HG03378 (cell line): ENCODE measurements around the gene LMAN2.
"Not testable (repeated sequence)": the region's sequence is repeated elsewhere in the genome, so short reads cannot be mapped to it uniquely, and the experiment has no call there.

Experiments
- ATAC-seq: cut with Tn5 transposase; IDR thresholded peaks from one replicate; pipeline ENCODE4 v1.9.1; 2021; ENCODE audit warnings: mild to moderate bottlenecking, moderate library complexity; ENCODE audit not compliant: unreplicated experiment

The LMAN2 gene

DNA sequence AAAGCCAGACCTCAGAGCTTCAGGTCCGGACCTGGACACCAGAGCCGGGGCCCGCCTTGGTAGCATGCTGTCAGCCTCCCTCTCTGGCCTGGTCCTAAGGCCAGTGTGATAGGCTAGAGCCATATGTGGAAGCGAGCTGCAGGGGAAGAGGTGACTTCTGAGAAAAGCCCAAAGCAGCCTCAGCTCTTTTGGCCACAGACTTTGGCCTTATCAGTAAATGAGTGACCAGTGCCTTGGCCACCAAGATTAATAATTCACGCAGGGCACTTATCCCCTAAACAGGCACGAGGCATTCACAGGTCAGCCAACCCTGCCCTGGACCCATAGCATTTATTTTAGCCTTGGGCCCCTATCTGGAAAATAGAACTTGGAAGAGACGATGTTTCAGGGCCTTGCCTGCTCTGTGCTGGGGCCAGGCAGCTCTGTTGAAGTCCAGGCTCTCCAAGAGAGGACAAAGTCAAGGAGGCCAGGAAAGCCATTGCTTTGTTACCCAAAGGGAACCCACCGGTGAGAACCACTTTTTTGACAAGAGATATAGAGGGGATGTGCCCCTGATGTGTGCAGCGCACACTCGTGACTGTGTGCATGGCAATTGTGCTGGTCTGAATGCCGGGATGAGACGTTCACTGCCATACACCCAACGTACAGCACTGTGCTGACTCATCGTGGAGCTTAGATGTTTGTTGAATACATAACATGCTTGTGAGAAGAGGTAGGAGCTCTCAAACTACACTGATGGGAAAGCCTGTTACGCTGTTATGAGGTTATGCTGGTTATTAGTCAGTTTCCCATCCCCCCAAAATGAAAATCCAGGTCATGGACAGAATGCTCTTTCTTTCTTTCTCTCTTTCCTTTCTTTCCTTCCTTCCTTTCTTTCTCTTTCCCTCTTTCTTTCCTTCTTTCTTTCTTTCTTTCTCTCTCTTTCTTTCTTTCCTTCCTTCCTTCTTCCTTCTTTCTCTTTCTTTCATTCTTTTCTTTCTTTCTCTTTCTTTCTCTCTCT lies 27.7 kb upstream of the LMAN2 start:
- peak; percentile 65 for ATAC-seq

- ATAC-seq: no peak
Observed at GRCh38 chr5:177377851-177378776, 26.6 kb upstream of the LMAN2 start.

DNA sequence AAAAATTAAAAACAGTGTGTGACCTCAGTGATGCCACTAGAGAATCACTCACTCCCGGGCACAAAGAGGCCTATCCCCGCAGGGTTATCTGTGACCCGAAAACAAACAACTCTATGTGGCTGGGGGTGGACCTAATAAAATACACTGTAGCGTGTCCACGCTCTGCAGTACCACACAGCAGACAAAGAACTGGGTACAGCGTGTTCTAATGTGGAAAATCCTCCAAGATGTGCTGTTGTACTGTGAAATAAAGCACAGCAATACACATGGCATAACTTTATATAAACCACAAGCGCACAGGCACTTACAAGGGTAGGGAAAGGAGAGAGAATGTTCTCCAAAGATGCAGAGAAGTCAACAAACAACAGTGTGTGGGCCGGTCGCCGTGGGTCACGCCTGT lies 24.6 kb upstream of the LMAN2 start:
- no peak for ATAC-seq

GRCh38 chr5:177375516-177375915 lies 24.0 kb upstream of the LMAN2 start:
- ATAC-seq: not testable (repeated sequence)

GRCh38 chr5:177374211-177374610 lies 22.7 kb upstream of the LMAN2 start:
- no peak for ATAC-seq

GRCh38 chr5:177373806-177374205 lies 22.3 kb upstream of the LMAN2 start:
- no peak for ATAC-seq

- no peak for ATAC-seq
Observed at GRCh38 chr5:177372910-177373309, 21.4 kb upstream of the LMAN2 start.

GRCh38 chr5:177372034-177372896 lies 20.8 kb upstream of the LMAN2 start:
- ATAC-seq: no peak

- ATAC-seq: no peak
Observed at GRCh38 chr5:177371120-177372033, 19.9 kb upstream of the LMAN2 start.

DNA sequence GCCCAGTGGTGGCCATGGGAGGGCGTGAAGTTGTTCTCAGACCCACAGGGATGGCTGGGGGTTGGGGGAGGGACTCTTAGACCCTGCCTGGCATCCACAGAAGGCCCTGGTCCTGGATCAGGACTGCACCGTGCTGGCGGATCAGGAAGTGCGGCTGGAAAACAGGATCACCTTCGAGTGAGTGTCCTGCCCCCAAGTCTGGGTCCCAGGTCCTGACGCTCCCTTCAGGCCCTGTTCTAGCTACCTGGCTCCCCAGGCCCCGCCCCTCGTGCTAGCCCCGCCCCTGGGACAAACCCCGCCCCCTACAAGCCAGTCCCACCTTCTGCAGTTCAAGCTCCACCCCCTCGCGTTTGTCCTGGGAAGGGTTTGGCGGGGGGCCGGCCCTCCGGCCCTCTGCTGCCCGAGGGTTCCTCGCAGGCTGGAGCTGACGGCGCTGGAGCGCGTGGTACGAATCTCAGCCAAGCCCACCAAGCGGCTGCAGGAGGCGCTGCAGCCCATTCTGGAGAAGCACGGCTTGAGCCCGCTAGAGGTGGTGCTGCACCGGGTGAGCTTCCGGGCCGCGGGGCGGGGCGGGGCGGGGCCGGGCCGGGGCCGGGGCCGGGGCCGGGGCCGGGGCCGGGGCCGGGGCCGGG lies 19.1 kb upstream of the LMAN2 start:
- no peak for ATAC-seq

DNA sequence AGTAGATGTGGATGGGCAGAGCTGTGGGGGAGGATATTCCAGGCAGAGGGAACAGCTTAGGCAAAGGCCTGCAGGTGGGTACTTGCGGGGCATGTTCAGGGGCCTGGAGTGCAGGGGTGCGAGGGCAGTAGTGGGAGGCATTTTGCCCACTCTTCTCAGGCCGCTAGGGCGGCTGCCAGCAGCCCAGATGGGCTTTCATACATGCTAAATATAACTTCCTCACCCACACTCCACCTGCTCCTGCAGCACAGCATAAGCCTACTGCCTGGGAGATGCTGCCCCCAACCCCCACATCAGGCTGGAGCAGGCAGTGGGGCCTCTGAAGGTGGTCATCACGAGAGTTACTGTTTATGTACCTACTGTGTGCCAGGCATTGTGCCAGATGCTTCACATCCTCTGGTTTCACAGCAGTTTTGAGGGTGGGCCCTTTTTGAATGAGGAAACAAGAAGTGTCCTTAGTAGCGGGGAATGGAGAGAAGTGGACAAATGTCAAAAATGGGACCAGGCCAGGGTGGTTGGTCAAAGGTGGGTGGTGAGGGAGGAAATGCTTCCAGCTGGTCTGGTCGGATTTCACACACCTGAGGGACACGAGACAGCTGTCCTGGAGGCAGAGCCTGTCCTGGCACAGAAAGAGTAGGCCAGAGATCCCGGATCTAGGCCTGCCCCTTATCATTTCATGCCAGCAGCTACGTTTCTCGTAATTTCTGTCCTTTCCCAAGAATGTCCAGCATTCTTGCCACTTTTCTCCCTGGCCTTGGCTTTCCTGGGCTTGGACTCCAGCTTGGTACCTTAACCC lies 18.4 kb upstream of the LMAN2 start:
- ATAC-seq: no peak

- no peak for ATAC-seq
Observed at GRCh38 chr5:177368869-177369644, 17.6 kb upstream of the LMAN2 start.

GRCh38 chr5:177367981-177368868 lies 16.8 kb upstream of the LMAN2 start:
- no peak for ATAC-seq

GRCh38 chr5:177367323-177367848 lies 15.9 kb upstream of the LMAN2 start:
- ATAC-seq: no peak

DNA sequence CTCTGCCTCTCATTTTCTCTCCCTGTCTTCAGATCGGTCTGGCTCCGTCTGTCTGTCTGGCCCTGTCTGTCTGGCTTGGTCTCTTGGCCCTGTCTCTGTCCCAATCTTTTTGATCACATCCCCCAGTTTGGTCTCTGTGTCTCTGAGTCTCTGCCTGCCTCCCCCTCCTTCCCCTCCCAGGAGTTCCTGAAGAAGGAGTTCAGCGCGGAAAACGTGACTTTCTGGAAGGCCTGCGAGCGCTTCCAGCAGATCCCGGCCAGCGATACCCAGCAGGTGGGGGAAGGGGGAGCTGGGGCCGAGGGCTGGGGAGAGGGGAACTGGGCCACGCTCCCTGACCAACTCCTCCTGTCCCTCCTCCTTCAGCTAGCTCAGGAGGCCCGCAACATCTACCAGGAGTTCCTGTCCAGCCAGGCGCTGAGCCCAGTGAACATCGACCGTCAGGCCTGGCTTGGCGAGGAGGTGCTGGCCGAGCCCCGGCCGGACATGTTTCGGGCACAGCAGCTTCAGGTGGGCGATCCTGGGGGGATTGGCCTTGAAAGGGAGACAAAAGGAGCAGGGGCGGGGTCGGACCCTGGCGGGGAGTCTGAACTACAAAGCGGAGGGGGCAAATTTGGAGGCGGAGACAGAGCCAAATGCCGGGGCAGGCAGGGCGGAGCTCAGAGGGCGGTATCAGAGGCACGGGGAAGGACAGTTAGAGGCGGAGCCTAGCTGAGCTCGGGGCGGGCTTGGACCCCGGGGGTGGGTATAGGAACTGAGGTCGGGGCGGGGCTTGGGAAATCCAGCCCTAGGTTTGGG lies 15.3 kb upstream of the LMAN2 start:
- ATAC-seq: no peak
